Activated CD8-positive, alpha-beta T cell treated with anti-CD3 and anti-CD28 coated beads for 36 hours (primary cell): Measurements from ENCODE around the gene ARHGEF6. TPM values are rescaled to one million over a fixed set of nuclear protein-coding genes. Genes with fewer than 3 reads are reported as not detected.
A peak's percentile ranks its signal among the peaks of the same experiment; 100 is the strongest.

Experiments
- ATAC-seq: fragments of 200-7000 bp; cut with Tn5 transposase; one replicate; pipeline ENCODE4 v1.10.0; 2021; ENCODE audit warnings: mild to moderate bottlenecking, moderate library complexity
- CTCF ChIA-PET: fragments of 350-600 bp; sonication (Branson Sonifier 250); formaldehyde crosslinking; loops from one replicate; lab custom pipeline; 2021; ENCODE audit warnings: antibody characterized with exemption; lab: Charles Lee
- POLR2A ChIA-PET: fragments of 350-600 bp; sonication (Branson Sonifier 250); formaldehyde crosslinking; loops from one replicate; lab custom pipeline; 2021; ENCODE audit warnings: antibody characterized with exemption; lab: Charles Lee
- DNase-seq: peaks from one replicate; pipeline ENCODE4 v3.0.0-alpha.2; 2020
- H3K27ac Mint-ChIP-seq: one replicate; pipeline ENCODE4 v1.8.0; 2021; ENCODE audit warnings: mild to moderate bottlenecking, mixed read lengths
- H3K27me3 Mint-ChIP-seq: one replicate; pipeline ENCODE4 v1.8.0; 2021; ENCODE audit warnings: mixed read lengths
- H3K36me3 Mint-ChIP-seq: one replicate; pipeline ENCODE4 v1.8.0; 2021; ENCODE audit warnings: low read depth, mixed read lengths
- H3K4me1 Mint-ChIP-seq: one replicate; pipeline ENCODE4 v1.8.0; 2021; ENCODE audit warnings: low read depth, mixed read lengths
- H3K4me3 Mint-ChIP-seq: one replicate; pipeline ENCODE4 v1.8.0; 2021; ENCODE audit warnings: mild to moderate bottlenecking, moderate library complexity, mixed read lengths
- H3K9me3 Mint-ChIP-seq: one replicate; pipeline ENCODE4 v1.8.0; 2021; ENCODE audit warnings: mixed read lengths
- intact Hi-C: fragments of 100-400 bp; cut with micrococcal nuclease; formaldehyde crosslinking; loops from one replicate; pipeline ENCODE4 v1.10.0; 2022
- total RNA-seq, 2 experiments: library from RNA; stranded (reverse); gene quantifications; one replicate each; pipeline ENCODE4 v1.2.3, GENCODE V29; 2021
- TF ChIP-seq, protein P1 (sequence below): fragments of 200-600 bp; IDR thresholded peaks from one replicate; pipeline ENCODE4 v1.8.0; 2022; ENCODE audit warnings: antibody characterized with exemption, mild to moderate bottlenecking

Gene ARHGEF6
- total RNA-seq, 2 experiments from 2014 or later = 45.7 to 45.8 TPM

- TF ChIP-seq, protein P1, sequence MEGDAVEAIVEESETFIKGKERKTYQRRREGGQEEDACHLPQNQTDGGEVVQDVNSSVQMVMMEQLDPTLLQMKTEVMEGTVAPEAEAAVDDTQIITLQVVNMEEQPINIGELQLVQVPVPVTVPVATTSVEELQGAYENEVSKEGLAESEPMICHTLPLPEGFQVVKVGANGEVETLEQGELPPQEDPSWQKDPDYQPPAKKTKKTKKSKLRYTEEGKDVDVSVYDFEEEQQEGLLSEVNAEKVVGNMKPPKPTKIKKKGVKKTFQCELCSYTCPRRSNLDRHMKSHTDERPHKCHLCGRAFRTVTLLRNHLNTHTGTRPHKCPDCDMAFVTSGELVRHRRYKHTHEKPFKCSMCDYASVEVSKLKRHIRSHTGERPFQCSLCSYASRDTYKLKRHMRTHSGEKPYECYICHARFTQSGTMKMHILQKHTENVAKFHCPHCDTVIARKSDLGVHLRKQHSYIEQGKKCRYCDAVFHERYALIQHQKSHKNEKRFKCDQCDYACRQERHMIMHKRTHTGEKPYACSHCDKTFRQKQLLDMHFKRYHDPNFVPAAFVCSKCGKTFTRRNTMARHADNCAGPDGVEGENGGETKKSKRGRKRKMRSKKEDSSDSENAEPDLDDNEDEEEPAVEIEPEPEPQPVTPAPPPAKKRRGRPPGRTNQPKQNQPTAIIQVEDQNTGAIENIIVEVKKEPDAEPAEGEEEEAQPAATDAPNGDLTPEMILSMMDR = no peak
- ChIA-PET POLR2A (interaction anchor here (1.2 to 1.5 kb wide), 4 partner anchors 15 to 128 kb away, joined by 3 to 6 read pairs (median 4); partner anchors contain the start of gene RBMX), CTCF (interaction anchor here (1.0 to 1.7 kb wide), 3 partner anchors 15 to 144 kb away, joined by 3 to 8 read pairs (median 5); no protein-coding TSS in a partner anchor)
- ATAC-seq (peak; percentile 15), DNase-seq (no peak)
- H3K9me3 Mint-ChIP-seq = no peaks in the 10 kb centered on the region
- H3K27ac Mint-ChIP-seq = peak overlapping the region; percentile 22
- peaks cover 10% of the 10 kb centered on the region for H3K36me3 Mint-ChIP-seq
- intact Hi-C loops = no loop called here
- H3K27me3 Mint-ChIP-seq = no peaks in the 10 kb centered on the region
- H3K4me3 Mint-ChIP-seq = no peak overlapping the region
- peaks cover 82% of the 10 kb centered on the region for H3K4me1 Mint-ChIP-seq
Measured at GRCh38 chrX:136752346-136752745, 28.4 kb downstream of the ARHGEF6 start.

- intact Hi-C loops = no loop called here
- H3K27me3 Mint-ChIP-seq = no peaks in the 10 kb centered on the region
- no peak for DNase-seq
- peak overlapping the region; percentile 79 for H3K27ac Mint-ChIP-seq
- CTCF ChIA-PET = interaction anchor here (1.2 kb wide), 1 partner anchor 11 kb away, joined by 4 read pairs; no protein-coding TSS in a partner anchor
- ATAC-seq = peak; percentile 59
- H3K4me1 Mint-ChIP-seq = peaks cover 87% of the 10 kb centered on the region
- no peaks in the 10 kb centered on the region for H3K9me3 Mint-ChIP-seq
- H3K4me3 Mint-ChIP-seq = no peak overlapping the region
- POLR2A ChIA-PET = interaction anchor here (1.1 to 1.5 kb wide), 2 partner anchors 9 to 16 kb away, joined by 3 read pairs; no protein-coding TSS in a partner anchor
- H3K36me3 Mint-ChIP-seq = peaks cover 18% of the 10 kb centered on the region
- TF ChIP-seq, protein P1 = no peak
Measured at GRCh38 chrX:136750364-136750763, 30.4 kb downstream of the ARHGEF6 start.

- H3K9me3 Mint-ChIP-seq = no peaks in the 10 kb centered on the region
- H3K27me3 Mint-ChIP-seq = no peaks in the 10 kb centered on the region
- ATAC-seq (peak; percentile 71), DNase-seq (peak; percentile 66)
- TF ChIP-seq, protein P1 = no peak
- peak overlapping the region; percentile 58 for H3K4me3 Mint-ChIP-seq
- H3K27ac Mint-ChIP-seq = peak overlapping the region; percentile 93
- ChIA-PET CTCF (interaction anchor here (0.6 to 1.2 kb wide), 3 partner anchors 18 to 139 kb away, joined by 3 read pairs; no protein-coding TSS in a partner anchor), POLR2A (interaction anchor here (0.9 kb wide), 2 partner anchors 13 to 32 kb away, joined by 3 to 4 read pairs; no protein-coding TSS in a partner anchor)
- intact Hi-C loops = no loop called here
- peaks cover 86% of the 10 kb centered on the region for H3K4me1 Mint-ChIP-seq
- H3K36me3 Mint-ChIP-seq = peaks cover 41% of the 10 kb centered on the region
Measured at GRCh38 chrX:136747003-136747986, 33.4 kb downstream of the ARHGEF6 start.

DNA sequence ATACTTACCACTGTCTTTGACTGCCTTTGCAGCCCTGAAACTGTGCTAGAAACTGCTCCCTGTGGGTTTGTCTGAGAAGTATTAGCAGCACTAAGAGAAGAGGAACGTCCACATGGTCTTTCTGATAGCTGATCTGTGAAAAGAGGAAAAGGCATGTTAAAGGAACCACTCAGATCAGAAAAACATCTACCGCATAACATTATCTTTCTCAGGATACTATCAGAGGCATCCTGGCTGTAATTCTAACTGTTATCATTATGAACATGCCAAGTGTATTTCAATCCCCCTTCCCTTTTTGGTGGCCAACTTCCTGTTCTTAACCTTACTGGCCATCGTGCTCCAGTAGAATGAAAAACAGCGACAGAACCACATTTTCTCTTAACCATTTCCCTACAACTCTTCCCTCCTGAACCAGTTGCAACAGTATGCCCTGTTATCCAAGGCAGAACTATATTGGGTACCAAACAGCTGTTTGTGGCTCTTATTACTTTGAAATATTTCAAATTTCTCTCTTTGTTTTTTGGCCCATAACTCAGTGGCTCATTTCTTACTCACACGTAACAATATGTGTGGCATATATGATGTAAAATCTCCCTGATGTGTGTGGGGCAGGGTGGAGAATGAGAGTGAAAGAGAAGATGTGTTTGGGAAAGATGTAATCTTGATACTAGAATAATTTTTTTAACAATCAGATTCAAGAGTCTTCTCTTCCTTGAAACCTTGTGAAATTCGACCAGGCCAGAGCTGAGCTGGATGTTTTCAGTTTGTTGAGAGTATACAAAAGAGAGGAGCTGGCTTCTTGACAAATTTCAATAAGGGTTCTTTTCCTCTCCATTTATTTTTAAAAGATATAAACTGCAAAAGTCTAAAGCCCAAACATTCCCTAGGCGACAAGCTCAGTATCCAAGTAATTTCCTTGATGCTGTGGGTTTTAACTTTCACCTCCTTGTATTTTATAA lies 35.2 kb downstream of the ARHGEF6 start:
- Mint-ChIP-seq H3K27me3 (no peaks in the 10 kb centered on the region), H3K27ac (peak overlapping the region; percentile 89), H3K4me1 (peaks cover 74% of the 10 kb centered on the region), H3K9me3 (no peaks in the 10 kb centered on the region), H3K4me3 (peak overlapping the region; percentile 19), H3K36me3 (peaks cover 42% of the 10 kb centered on the region)
- TF ChIP-seq, protein P1 = no peak
- DNase-seq (no peak), ATAC-seq (no peak)
- intact Hi-C loops = no loop called here
- ChIA-PET POLR2A (interaction anchor here (0.9 to 1.6 kb wide), 3 partner anchors 34 to 133 kb away, joined by 3 to 6 read pairs (median 3); no protein-coding TSS in a partner anchor), CTCF (interaction anchor here (0.7 to 1.8 kb wide), 5 partner anchors 10 to 135 kb away, joined by 3 to 5 read pairs (median 3); partner anchors contain the start of gene RBMX)
